ENCODE data around the gene RLF. TPM values are rescaled to one million over a fixed set of nuclear protein-coding genes. Genes with fewer than 3 reads are reported as not detected.

RLF gene
- total and polyA plus RNA-seq, 4 donors, result 1.7 to 13.4 (median 6.3) TPM

GRCh38 chr1:40133839-40134238, 27.3 kb upstream of the RLF start:
- TF ChIP-seq FOXA1 (IDR thresholded peaks at IDR 0.05) (no peak), RAD21 (IDR thresholded peaks at IDR 0.05) (no peak), GABPA (IDR thresholded peaks at IDR 0.05 in 1 of 2, conservative IDR thresholded peaks at IDR 0.05 in 1 of 2) (no peak), HNF4G (IDR thresholded peaks at IDR 0.05) (no peak), TAF1 (conservative IDR thresholded peaks at IDR 0.05) (no peak), RXRA (IDR thresholded peaks at IDR 0.05) (no peak), FOXA2 (IDR thresholded peaks at IDR 0.05) (no peak), REST (IDR thresholded peaks at IDR 0.05) (no peak), ZBTB33 (IDR thresholded peaks at IDR 0.05) (no peak), HNF4A (conservative IDR thresholded peaks at IDR 0.05) (no peak), CTCF (IDR thresholded peaks at IDR 0.05; ENCODE audit: low read depth, low read length, missing input control) (no peak), SP1 (IDR thresholded peaks at IDR 0.05) (no peak), NR2F2 (IDR thresholded peaks at IDR 0.05) (no peak), MAX (IDR thresholded peaks at IDR 0.05) (no peak), YY1 (IDR thresholded peaks at IDR 0.05) (no peak), EGR1 (IDR thresholded peaks at IDR 0.05; ENCODE audit: low read depth in 2 of 2) (no peak), JUND (IDR thresholded peaks at IDR 0.05) (no peak)
- H3K9ac ChIP-seq (ENCODE audit: low read depth in 1 of 2, low read length in 2 of 2), result no peak overlapping the region
- H3K4me3 ChIP-seq (ENCODE audit: low read depth in 1 of 3, low read length in 3 of 3), result no peak overlapping the region
- no peak for DNase-seq (ENCODE audit: low spot score)
- WGBS, result 49% methylated on average over 2 of the region's 2 CpGs
- peaks cover 0 to 1% (median 0%) of the 10 kb centered on the region in 4 donors for H3K9me3 ChIP-seq (ENCODE audit: control insufficient read depth in 4 of 4, low read length in 3 of 4)
- H3K36me3 ChIP-seq (ENCODE audit: control insufficient read depth in 4 of 4, insufficient read depth in 3 of 4, low read depth in 1 of 4, low read length in 3 of 4), result no peaks in the 10 kb centered on the region
- H3K4me1 ChIP-seq (ENCODE audit: control insufficient read depth in 4 of 4, insufficient read depth in 4 of 4, low read length in 3 of 4), result peaks cover 0 to 2% (median 0%) of the 10 kb centered on the region in 4 donors
- peaks cover 0 to 2% (median 0%) of the 10 kb centered on the region in 4 donors for H3K27me3 ChIP-seq (ENCODE audit: control insufficient read depth in 4 of 4, insufficient read depth in 4 of 4, low read length in 3 of 4)
- H3K27ac ChIP-seq (ENCODE audit: low read depth in 1 of 2, low read length in 2 of 2), result no peak overlapping the region

All from liver (tissue), 9 donors.